ENCODE measurements around the gene ORM1.

ORM1 gene

GRCh38 chr9:114362394-114362793 lies 39.5 kb downstream of the ORM1 start:
- in situ Hi-C loops (cut with MboI; ENCODE audit: low sequenced_read_pairs): no loop called here

DNA sequence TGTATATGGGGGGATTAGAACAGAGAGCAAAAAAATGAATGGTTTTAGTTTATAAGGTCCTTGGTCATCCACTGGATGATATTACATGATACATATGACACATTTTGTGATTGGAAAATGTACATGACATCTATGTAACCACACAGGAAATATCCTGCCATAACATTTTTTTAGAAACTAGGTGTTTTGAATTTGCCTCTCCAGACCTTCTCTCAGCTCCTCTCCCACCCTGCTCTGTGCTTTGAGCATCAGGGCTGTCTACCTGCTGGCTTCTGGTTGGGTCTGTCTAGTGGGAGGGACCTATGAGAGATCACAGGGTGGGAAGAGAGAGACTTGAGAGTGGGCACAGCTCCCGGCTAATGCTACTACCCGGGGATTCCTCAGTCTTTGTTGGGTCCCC lies 40.5 kb downstream of the ORM1 start:
- in situ Hi-C loops (cut with MboI; ENCODE audit: low sequenced_read_pairs): no loop called here

DNA sequence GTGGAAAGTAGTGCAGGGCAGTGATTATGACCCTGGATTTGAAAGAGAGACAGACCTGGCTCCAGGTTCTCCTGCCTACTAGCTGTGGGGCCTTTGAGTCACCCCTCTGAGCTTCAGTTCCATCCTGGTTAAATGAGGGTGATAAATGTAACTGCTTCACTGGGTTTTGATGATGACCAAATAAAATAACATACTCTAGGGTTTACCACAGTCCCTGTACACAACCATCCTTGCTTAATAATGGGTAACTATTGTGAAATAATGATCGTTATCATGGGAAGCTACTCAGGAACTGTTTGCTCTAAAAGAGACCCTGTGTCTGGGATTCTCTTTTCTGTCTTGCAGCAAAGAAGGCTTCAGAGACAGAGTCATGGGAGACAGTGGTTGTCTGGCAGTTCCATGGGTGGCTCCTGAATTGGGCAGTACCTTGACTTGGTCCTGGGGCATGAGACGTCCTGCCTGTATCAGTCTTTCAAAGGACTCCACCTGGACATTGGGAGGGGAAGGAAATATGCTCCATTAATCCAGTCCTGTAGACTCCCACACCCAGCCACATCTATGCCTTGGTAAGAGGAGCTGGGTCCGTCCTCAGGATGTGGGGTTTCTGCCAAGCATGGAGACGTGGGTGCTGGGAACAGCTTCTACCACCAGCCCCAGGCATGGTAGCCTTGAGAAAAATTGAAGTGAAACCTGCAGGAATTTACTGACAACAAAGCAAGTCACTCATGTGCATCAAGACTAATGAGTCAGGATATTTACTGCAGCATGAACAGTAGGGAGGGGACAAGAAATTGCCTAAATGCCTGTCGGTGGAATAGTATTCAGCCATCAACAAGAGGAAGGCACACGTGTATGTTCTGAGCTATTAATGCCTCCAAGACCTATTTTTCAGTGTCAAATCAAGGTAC lies 41.5 kb downstream of the ORM1 start:
- in situ Hi-C loops (cut with MboI; ENCODE audit: low sequenced_read_pairs): no loop called here

GRCh38 chr9:114365194-114365593 lies 42.3 kb downstream of the ORM1 start:
- in situ Hi-C loops (cut with MboI; ENCODE audit: low sequenced_read_pairs): no loop called here

GRCh38 chr9:114366334-114367128 lies 43.6 kb downstream of the ORM1 start:
- in situ Hi-C loops (cut with MboI; ENCODE audit: low sequenced_read_pairs): no loop called here

DNA sequence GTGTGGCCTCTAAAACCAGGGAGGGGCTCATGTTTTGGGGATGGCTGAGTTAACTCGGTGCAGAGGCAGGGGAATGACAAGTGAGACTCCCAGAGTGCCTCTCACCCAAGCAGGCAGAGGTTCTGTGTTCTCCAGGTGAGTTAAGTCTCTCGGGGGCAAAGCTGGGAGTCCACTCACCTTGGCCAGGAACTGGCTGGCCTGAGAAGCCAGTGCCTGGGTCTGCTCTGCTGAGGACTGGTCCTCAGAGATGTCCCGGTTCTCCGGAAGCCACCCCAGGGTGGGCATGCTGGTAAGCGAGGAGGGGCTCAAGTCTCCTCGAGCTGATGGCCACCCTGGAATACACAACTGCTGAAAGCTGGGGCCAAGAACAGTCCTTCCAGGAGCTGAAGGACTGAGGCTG lies 44.5 kb downstream of the ORM1 start:
- in situ Hi-C loops (cut with MboI; ENCODE audit: low sequenced_read_pairs): no loop called here

GRCh38 chr9:114367772-114368569 lies 45.1 kb downstream of the ORM1 start:
- in situ Hi-C loops (cut with MboI; ENCODE audit: low sequenced_read_pairs): no loop called here

DNA sequence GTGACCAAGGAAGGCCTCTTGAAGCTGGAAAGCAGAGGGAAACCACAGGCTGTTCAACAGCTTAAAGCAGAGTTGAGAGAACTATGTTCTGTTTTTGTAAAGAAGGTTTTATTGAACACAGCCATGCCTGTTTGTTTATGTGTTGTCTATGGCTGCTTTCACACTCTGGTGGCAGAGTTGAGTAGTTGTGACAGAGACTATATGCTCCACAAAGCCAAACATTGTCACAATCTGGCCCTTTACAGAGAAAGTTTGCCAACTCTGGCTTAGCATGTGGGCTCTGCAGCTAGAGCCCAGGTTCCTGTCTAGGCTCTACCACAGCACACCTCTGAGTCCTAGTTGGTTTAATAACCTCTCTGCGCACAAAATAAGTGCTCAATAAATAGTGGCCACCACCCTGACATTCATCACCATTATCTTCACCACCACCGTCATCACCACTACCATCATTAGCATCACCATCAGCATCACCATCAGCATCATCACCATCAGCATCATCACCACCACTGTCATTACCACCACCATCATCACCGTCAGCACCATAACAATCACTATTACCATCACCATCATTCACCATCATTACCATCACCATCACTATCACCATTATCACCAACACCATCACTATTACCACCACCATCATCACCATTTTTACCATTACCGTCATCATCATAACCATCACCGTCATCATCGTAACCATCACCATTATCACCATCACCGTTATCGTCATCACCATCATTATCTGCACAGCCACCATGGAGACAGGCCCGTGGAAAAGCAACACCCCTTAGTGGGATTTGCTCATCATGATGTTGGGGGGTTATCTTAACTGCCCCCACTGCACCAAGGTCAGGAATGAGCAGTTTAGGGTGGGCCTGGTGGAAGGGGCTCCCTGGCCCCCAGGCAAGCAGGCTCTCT lies 46.6 kb downstream of the ORM1 start:
- in situ Hi-C loops (cut with MboI; ENCODE audit: low sequenced_read_pairs): no loop called here

- in situ Hi-C loops (cut with MboI; ENCODE audit: low sequenced_read_pairs): no loop called here
Observed at GRCh38 chr9:114370251-114370967, 47.5 kb downstream of the ORM1 start.

DNA sequence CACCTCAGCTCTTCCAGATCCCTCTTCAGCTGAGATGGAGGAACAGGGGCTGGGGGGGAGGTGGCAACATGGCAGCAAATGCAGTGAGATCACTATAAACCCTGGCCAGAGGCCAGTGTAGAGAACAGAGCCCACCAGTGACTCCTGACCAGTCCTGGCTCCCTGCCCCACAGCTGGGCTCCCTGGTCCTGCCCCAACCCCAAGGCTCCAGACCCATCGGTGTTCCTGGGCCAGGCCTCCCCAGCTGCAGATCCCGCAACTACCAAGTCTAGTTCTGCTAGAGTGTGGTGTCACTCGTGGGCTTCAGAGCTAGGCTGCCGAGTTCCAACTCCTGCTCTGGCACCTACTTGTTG lies 48.0 kb downstream of the ORM1 start:
- in situ Hi-C loops (cut with MboI; ENCODE audit: low sequenced_read_pairs): no loop called here

DNA sequence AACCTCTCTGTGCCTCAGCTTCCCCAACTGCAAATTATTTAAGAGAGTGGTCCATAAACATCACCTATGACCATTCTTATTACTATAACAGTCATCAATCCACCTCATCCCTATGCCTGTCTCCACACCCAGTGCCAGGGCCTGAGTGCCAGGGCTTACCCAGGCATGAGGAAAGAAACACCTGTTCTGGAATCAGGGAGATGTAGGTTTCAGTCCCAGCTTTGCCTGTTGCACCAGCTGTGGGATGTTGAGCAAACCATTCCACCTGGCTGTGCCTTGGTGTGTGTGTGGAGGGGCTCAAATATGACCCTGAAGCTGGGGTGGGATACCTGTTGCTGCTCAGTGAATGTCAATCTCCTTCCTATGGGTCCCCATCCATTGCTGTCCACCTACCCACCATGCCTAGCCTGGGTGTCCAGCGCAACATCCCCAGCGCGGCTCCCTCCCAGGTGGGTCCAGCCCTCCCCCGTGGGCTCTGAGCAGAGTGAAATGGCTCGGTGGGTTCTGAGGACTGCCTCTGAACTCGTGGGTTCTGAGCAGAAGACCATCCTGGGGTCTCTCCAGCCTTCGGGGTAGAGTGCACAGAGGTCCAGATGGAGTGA lies 48.5 kb downstream of the ORM1 start:
- in situ Hi-C loops (cut with MboI; ENCODE audit: low sequenced_read_pairs): no loop called here

DNA sequence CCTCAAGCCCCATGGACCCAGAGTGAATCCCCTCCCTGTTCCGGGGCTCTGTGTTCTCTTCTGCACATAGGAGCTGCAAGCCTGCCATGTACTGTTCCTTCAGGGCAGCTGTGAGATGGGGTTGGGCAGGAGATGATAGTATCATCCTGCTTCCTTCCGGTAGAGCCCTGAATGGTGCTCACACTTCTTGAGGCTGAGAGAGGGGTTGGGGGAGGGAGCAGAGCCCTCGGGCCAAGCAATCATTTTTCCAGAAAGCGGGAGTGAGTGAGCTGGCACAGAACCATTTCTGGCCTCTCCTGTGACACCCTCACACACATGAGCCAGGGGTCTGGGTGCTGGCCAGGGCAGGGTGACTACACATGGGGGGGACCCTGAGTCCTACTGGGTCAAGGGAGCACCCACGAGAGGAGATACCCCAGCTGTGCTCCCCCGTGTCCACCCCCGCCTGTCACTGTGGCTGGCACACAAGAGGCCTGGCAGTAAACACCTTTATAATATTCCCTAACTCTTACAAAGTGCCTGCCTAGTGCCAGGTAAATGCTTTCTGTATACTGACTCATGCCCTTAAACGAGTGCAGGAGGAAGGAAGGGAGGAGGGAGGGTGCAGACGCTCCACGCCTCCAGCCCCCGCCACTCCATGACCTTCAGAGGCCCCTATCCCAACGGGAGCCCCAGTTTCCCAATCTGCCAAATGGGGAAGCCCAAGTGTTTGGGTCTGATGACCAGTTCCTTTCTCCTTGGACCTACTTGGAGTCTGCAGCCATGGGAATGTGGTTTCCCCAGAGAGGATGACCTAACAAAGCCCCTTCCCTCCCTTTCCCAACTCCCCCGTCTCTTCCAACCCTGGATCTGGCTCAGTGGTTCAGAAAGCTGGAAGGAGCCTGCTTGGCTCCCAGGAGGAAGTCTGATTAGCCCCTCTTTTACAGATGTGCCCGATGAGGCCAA lies 49.3 kb downstream of the ORM1 start:
- in situ Hi-C loops (cut with MboI; ENCODE audit: low sequenced_read_pairs): no loop called here

- in situ Hi-C loops (cut with MboI; ENCODE audit: low sequenced_read_pairs): no loop called here
Observed at GRCh38 chr9:114372921-114373448, 50.1 kb downstream of the ORM1 start.

- in situ Hi-C loops (cut with MboI; ENCODE audit: low sequenced_read_pairs): no loop called here
Observed at GRCh38 chr9:114373960-114374730, 51.2 kb downstream of the ORM1 start.

- in situ Hi-C loops (cut with MboI; ENCODE audit: low sequenced_read_pairs): no loop called here
Observed at GRCh38 chr9:114374936-114375335, 52.0 kb downstream of the ORM1 start.

- in situ Hi-C loops (cut with MboI; ENCODE audit: low sequenced_read_pairs): no loop called here
Observed at GRCh38 chr9:114375386-114376175, 52.7 kb downstream of the ORM1 start.
